ENCODE measurements around the gene PRRX1.

GRCh38 chr1:170704256-170704655 lies 40.3 kb downstream of the PRRX1 start:
- TF ChIP-seq CTCF (IDR thresholded peaks at IDR 0.05; ENCODE audit: low read depth, low read length) (no peak), EZH2phosphoT487 (IDR thresholded peaks at IDR 0.05; ENCODE audit: low read depth) (no peak)

All from OCI-LY3 (cell line).